Activated CD4-positive, alpha-beta T cell treated with anti-CD3 and anti-CD28 coated beads, Interleukin-2, amount 50 U/mL, for 48 hours (primary cell): Measurements from ENCODE around the gene SH3GL3.

Source experiments
- DNase-seq, 2 experiments: peaks; one replicate each; pipeline ENCODE4 v3.0.0-alpha.2; 2020

The SH3GL3 gene

GRCh38 chr15:83512459-83512858 is 65.3 kb downstream of the SH3GL3 start:
- no peak for DNase-seq

GRCh38 chr15:83514584-83514983 is 67.4 kb downstream of the SH3GL3 start:
- DNase-seq: no peak

GRCh38 chr15:83515164-83515563 is 68.0 kb downstream of the SH3GL3 start:
- no peak for DNase-seq

GRCh38 chr15:83516935-83517334 is 69.8 kb downstream of the SH3GL3 start:
- DNase-seq: no peak

GRCh38 chr15:83526319-83526718 is 79.2 kb downstream of the SH3GL3 start:
- no peak for DNase-seq

- no peak for DNase-seq
Observed at GRCh38 chr15:83533410-83533962, 86.3 kb downstream of the SH3GL3 start.

GRCh38 chr15:83537606-83538005 is 90.5 kb downstream of the SH3GL3 start:
- DNase-seq: no peak

GRCh38 chr15:83538682-83539081 is 91.5 kb downstream of the SH3GL3 start:
- no peak for DNase-seq

GRCh38 chr15:83545804-83546511 is 98.8 kb downstream of the SH3GL3 start:
- DNase-seq: no peak

GRCh38 chr15:83546512-83546888 is 99.4 kb downstream of the SH3GL3 start:
- no peak for DNase-seq

GRCh38 chr15:83547168-83547567 is 100.0 kb downstream of the SH3GL3 start:
- DNase-seq: no peak

- no peak for DNase-seq
Observed at GRCh38 chr15:83549623-83550022, 102.5 kb downstream of the SH3GL3 start.

- no peak for DNase-seq
Observed at GRCh38 chr15:83554558-83554957, 107.4 kb downstream of the SH3GL3 start.

- DNase-seq: no peak
Observed at GRCh38 chr15:83555383-83555782, 108.2 kb downstream of the SH3GL3 start.

- DNase-seq: no peak
Observed at GRCh38 chr15:83556068-83556467, 108.9 kb downstream of the SH3GL3 start.

- no peak for DNase-seq
Observed at GRCh38 chr15:83556754-83557153, 109.6 kb downstream of the SH3GL3 start.

GRCh38 chr15:83558146-83558545 is 111.0 kb downstream of the SH3GL3 start:
- DNase-seq: no peak

- DNase-seq: peak; percentile 34 to 58
Observed at GRCh38 chr15:83559310-83559966, 112.3 kb downstream of the SH3GL3 start.

- no peak for DNase-seq
Observed at GRCh38 chr15:83561661-83562060, 114.5 kb downstream of the SH3GL3 start.

GRCh38 chr15:83565138-83565537 is 118.0 kb downstream of the SH3GL3 start:
- no peak for DNase-seq

GRCh38 chr15:83565553-83566159 is 118.5 kb downstream of the SH3GL3 start:
- DNase-seq: no peak

- no peak for DNase-seq
Observed at GRCh38 chr15:83567318-83567717, 120.2 kb downstream of the SH3GL3 start.

GRCh38 chr15:83569341-83569740 is 122.2 kb downstream of the SH3GL3 start:
- DNase-seq: no peak

GRCh38 chr15:83570756-83571155 is 123.6 kb downstream of the SH3GL3 start:
- DNase-seq: no peak
